ENCODE results near the gene CENPV. TPM values are rescaled to one million over a fixed set of nuclear protein-coding genes. Genes with fewer than 3 reads are reported as not detected.
A peak's percentile ranks its signal among the peaks of the same experiment; 100 is the strongest.

The CENPV gene
- total and polyA plus RNA-seq, 2 experiments from 2014 or later, result 67.1 to 88.4 TPM

GRCh38 chr17:16384557-16384956, 31.3 kb upstream of the CENPV start:
- Histone ChIP-seq H3K4me1 (ENCODE audit: low read depth) (no peaks in the 10 kb centered on the region), H3K27me3 (no peaks in the 10 kb centered on the region), H3K4me3 (no peak overlapping the region), H3K36me3 (peaks cover 12% of the 10 kb centered on the region), H3K9me3 (ENCODE audit: low read depth) (no peaks in the 10 kb centered on the region), H3K27ac (no peak overlapping the region)
- no peak for TF ChIP-seq CTCF (IDR thresholded peaks at IDR 0.05; ENCODE audit: low read depth, low read length)
- no peak for DNase-seq (ENCODE audit: low read depth in 1 of 2, low spot score in 1 of 2)

GRCh38 chr17:16383772-16384287, 30.6 kb upstream of the CENPV start:
- H3K27ac ChIP-seq, result no peak overlapping the region
- H3K27me3 ChIP-seq, result no peaks in the 10 kb centered on the region
- H3K4me3 ChIP-seq, result no peak overlapping the region
- H3K4me1 ChIP-seq (ENCODE audit: low read depth), result no peaks in the 10 kb centered on the region
- H3K36me3 ChIP-seq, result peaks cover 12% of the 10 kb centered on the region
- H3K9me3 ChIP-seq (ENCODE audit: low read depth), result no peaks in the 10 kb centered on the region
- no peak for TF ChIP-seq CTCF (IDR thresholded peaks at IDR 0.05; ENCODE audit: low read depth, low read length)
- no peak for DNase-seq (ENCODE audit: low read depth in 1 of 2, low spot score in 1 of 2)

- no peak overlapping the region for H3K4me3 ChIP-seq
- no peak for DNase-seq (ENCODE audit: low read depth in 1 of 2, low spot score in 1 of 2)
- no peak for TF ChIP-seq CTCF (IDR thresholded peaks at IDR 0.05; ENCODE audit: low read depth, low read length)
- H3K36me3 ChIP-seq, result peaks cover 12% of the 10 kb centered on the region
- no peaks in the 10 kb centered on the region for H3K4me1 ChIP-seq (ENCODE audit: low read depth)
- no peaks in the 10 kb centered on the region for H3K9me3 ChIP-seq (ENCODE audit: low read depth)
- H3K27ac ChIP-seq, result no peak overlapping the region
- no peaks in the 10 kb centered on the region for H3K27me3 ChIP-seq
These were observed 29.9 kb upstream of the CENPV start for GRCh38 chr17:16383216-16383615.

GRCh38 chr17:16381496-16381820, 28.2 kb upstream of the CENPV start:
- Histone ChIP-seq H3K36me3 (peaks cover 12% of the 10 kb centered on the region), H3K27ac (peak overlapping the region; percentile 100), H3K4me1 (ENCODE audit: low read depth) (no peaks in the 10 kb centered on the region), H3K9me3 (ENCODE audit: low read depth) (no peaks in the 10 kb centered on the region), H3K4me3 (peak overlapping the region; percentile 41), H3K27me3 (no peaks in the 10 kb centered on the region)
- no peak for TF ChIP-seq CTCF (IDR thresholded peaks at IDR 0.05; ENCODE audit: low read depth, low read length)
- peak in 1 of 2 donors; percentile 32 for DNase-seq (ENCODE audit: low read depth in 1 of 2, low spot score in 1 of 2)

GRCh38 chr17:16380640-16381495, 27.6 kb upstream of the CENPV start, which contains the start of gene UBB:
TSS of gene UBB (plus strand) at chr17:16381091. CDS start at chr17:16381908, 817 bp downstream.
- no peak for TF ChIP-seq CTCF (IDR thresholded peaks at IDR 0.05; ENCODE audit: low read depth, low read length)
- Histone ChIP-seq H3K36me3 (peaks cover 12% of the 10 kb centered on the region), H3K4me1 (ENCODE audit: low read depth) (no peaks in the 10 kb centered on the region), H3K9me3 (ENCODE audit: low read depth) (no peaks in the 10 kb centered on the region), H3K4me3 (peak within 1 kb of the TSS; percentile 41), H3K27ac (peak within 1 kb of the TSS; percentile 100), H3K27me3 (no peaks in the 10 kb centered on the region)
- peak; percentile 97 to 99 for DNase-seq (ENCODE audit: low read depth in 1 of 2, low spot score in 1 of 2)
